Measurements from ENCODE around the gene PCDHGA10. TPM values are rescaled to one million over a fixed set of nuclear protein-coding genes. Genes with fewer than 3 reads are reported as not detected.

Gene PCDHGA10
- total and polyA plus RNA-seq, 2 of the 8 experiments (the other 6 are each of a cell fraction or from before 2014, with no cell fraction given): 2.2 to 6.4 TPM

- TF ChIP-seq USF2 (IDR thresholded peaks at IDR 0.05; ENCODE audit: low read length): no peak
- TF ChIP-seq TBP (IDR thresholded peaks at IDR 0.05; ENCODE audit: low read depth, low read length): no peak
- TF ChIP-seq JUND (IDR thresholded peaks at IDR 0.05; ENCODE audit: low read length): no peak
- no peak for TF ChIP-seq GTF2F1 (IDR thresholded peaks at IDR 0.05; ENCODE audit: borderline replicate concordance, low read depth, low read length)
Observed at GRCh38 chr5:141371572-141372475, 41.0 kb upstream of the PCDHGA10 start (continued).
